Peyer's patch (tissue), 4 donors: ENCODE measurements around the gene TRIO.

Experiments used
- CTCF ChIP-seq, 6 experiments: fragments of 450-650 bp in 4 of 6; fragments of 200-600 bp in 2 of 6; sonication (generic) in 1 of 6; IDR thresholded peaks; one replicate each; pipeline ENCODE4 v1.5.1; 2017 to 2019; ENCODE audit warnings: antibody characterized with exemption in 6 of 6, mild to moderate bottlenecking in 3 of 6, moderate library complexity in 1 of 6
- POLR2A ChIP-seq, 2 donors: fragments of 450-650 bp; IDR thresholded peaks; one replicate each; pipeline ENCODE4 v1.5.1; 2017; ENCODE audit warnings: antibody characterized with exemption in 2 of 2, mild to moderate bottlenecking in 2 of 2, moderate library complexity in 2 of 2

- TF ChIP-seq POLR2A (IDR thresholded peaks at IDR 0.05) (no peak), CTCF (IDR thresholded peaks at IDR 0.05) (no peak)
These were observed 88.7 kb downstream of the TRIO start for GRCh38 chr5:14231890-14232289.
